HG03575 (cell line): Measurements from ENCODE around the gene SLC12A1.

ENCODE experiments used
- ATAC-seq: cut with Tn5 transposase; IDR thresholded peaks from one replicate; pipeline ENCODE4 v1.9.1; 2021; ENCODE audit not compliant: unreplicated experiment, insufficient number of reproducible peaks, low FRiP score; ENCODE audit errors: extremely low read depth

The SLC12A1 gene

DNA sequence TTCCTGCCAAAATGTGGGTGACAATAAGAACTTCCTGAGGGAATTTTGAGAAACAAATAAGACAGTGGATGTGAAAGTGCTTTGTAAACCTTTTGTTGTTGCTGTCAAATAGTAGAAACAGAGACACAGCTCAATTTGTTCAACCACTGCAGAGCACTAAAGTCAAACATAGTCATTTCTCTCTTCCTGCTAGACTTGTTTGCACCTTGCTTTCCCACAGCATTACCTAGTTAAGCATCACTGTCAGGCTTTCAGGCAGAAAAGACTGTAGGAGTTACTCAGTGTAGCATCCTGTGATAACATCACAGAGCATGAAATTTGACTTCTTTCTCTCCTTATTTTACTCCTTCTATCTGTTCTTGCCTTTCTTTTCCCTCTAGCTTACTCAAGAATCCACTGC is 27.1 kb downstream of the SLC12A1 start:
- no peak for ATAC-seq

DNA sequence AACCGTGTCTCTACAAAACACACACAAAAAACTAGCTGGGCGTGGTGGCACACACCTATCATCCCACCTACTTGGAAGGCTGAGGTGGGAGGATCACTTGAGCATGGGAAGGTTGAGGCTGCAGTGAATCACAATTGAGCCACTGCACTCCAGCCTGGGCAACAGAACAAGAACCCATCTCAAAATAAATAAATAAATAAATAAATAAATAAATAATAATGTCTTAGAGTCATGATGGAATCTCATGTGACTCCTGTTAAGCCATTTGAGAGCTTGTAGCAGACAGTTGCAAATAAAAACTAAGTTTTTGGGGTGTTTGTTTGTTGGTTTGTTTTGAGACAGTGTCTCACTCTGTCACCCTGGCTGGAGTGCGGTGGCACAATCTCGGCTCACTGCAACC is 33.2 kb downstream of the SLC12A1 start:
- no peak for ATAC-seq

DNA sequence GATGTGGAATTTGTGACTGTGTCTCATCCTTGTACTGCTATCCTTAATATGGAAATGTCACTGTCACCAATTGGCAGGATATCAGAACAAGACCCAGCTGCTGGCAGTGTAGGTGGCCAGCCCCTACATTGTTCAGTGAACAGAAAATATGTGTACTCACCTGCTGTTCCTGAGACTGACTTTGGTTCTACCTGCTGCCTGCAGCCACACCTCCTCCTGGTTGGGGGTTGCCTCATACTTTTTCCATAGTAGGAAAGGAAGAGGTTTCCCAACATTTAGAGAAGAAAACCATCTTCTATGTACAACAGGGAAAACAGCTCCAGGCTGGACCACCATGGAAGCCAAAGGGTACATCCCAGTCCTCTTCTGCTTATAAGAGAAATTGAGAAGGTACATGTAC is 35.9 kb downstream of the SLC12A1 start:
- no peak for ATAC-seq

DNA sequence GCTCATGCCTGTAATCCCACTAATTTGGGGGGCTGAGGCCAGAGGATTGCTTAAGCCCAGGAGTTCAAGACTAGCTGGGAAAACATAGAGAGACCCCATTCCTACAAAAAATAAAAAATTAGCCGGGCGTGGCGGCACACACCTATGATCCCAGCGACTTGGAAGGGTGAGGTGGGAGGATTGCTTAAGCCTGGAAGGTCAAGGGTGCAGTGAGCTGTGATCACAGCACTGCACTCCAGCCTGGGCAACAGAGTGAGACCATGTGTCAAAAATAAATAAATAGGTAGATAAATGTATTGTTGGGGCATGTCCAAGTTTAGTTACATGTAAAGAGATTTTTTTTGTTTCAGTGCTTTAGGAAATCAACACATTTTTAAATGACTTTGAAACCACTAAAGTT is 36.4 kb downstream of the SLC12A1 start:
- no peak for ATAC-seq

DNA sequence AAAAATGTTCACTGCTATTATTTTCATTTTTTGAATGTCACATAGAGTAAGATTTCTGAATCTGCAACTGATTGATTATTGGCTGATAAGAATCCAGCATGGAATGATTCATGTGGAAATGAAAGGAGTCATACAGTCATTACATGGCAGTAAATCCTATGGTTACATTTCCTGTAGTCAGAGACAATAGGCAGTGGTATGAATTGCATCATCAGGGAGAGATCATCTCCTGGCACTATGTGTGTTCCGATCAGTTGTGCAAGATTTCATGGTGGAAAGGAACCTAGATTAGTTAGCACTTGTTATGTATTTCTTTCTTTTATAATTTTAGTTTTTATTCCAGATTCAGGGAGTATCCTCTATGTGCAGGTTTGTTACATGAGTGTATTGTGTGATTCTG is 38.8 kb downstream of the SLC12A1 start:
- no peak for ATAC-seq

DNA sequence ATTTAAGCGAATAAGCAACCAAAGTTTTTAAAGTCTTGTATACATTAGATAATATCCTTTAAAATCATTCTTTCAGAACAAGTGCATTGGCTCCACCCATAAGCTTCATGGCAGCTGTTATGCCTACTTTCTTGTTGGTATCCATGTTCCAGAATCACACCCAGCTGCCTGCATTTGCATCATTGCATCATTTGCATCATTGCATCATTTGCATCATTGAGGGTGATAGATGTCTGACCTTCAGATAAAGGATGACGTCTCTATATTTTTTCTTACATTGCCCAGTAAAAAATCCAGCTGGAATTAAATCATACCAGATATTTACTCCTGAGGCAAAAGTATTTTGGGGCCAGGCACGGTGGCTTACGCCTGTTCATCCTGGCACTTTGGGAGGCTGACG is 42.3 kb downstream of the SLC12A1 start:
- no peak for ATAC-seq

DNA sequence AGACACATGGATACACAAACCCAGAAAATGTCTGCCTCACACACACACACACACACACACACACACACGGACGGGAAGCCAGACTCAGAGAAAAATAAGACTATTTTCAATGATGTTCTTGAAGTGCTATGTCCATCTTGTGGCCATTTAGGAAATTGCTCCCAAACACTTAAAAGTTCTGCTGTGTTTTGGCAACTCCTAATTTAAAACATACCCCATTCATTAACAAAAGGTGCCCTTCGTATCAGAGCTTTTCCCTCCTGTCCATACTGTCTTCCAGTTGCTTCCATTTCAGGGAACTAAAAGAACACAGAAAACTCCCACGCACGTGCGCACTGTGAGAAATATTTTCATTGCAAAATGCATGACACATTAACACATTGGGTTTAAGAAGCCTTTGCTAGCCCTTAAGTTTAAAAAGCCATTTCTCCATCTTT is 44.6 kb downstream of the SLC12A1 start:
- no peak for ATAC-seq

DNA sequence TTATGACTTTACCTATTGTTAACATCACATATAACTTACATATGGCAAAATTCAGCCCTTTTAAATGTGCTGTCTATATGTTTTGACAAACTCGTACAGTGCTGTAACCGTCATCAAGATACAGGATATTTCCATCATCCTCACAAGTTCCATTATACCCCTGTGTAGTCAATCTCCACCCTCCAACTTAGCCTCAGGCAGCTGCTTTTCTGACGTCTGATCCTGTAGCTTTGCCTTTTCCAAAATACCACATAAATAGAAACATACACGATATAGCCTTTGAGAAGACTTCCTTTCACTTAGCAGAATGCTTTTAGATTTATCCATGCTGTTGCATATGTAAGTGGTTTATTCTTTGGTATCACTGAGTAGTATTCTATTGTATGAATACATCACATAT is 47.1 kb downstream of the SLC12A1 start:
- ATAC-seq, result no peak

DNA sequence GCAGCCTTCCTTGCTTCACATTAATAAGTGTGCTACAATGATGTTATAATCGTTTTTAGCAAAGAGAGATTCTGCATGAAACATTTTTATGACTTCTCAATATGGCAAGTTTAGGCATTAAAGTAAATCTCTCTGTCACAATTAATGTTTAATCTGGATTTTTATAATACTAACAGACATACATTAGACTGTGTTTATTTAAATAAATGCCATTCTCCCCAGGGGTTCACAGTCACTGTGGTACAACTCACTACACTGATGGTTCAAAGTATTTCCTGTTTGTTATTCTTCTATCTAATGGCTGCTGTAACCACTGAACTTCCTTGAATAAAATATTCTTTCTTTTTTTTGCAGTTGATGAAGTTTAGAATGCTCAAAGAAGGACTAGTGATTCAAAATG is 59.0 kb downstream of the SLC12A1 start:
- no peak for ATAC-seq

DNA sequence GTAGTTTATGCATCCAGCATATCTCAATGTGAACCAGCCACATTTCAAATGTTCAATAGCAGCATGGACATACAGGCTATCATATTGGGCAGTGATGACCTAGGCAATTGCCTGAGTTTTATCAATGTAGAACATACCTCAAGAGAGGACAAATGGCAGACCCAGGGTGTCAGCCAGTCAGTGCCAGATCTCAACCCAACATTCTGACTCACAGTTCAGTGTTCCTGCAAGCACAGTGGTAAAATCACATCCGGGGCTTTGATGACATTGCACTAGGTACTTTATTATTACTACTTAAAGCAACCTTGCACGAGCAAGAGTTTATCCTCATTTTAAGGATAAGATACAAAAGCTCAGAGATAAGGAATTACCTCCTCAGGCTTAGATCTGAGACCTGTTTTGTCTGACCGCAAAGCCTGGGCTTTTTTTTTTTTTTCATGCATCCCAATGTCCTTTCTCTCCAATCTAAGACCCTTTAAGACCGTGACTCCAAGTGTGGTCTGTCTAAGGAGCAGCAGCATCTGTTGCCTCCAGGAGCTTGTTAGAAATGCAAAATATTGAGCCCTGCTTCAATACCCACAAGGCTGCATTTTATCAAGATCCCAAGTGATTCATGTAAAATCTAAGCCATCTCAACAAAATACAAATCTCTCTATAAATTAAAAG is 60.1 kb downstream of the SLC12A1 start:
- ATAC-seq, result no peak

DNA sequence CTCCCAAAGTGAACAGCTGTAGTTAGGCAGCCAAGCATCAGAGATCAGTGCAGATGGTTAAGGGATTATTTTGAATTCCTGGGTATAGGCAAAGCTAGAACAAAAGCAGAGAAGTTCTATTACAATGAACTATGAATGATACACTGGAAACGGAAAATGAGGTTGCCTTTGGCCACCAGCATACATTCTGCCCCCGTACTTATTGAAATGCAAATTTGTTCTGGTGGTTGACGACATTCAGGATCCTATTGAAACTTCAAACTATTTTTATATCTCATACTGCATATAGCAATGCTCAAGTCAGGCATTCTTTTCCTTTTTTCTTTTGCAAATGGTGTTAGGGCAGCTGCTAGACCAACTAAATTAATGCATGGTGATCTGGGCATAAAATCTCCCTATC is 61.7 kb downstream of the SLC12A1 start:
- ATAC-seq, result no peak

DNA sequence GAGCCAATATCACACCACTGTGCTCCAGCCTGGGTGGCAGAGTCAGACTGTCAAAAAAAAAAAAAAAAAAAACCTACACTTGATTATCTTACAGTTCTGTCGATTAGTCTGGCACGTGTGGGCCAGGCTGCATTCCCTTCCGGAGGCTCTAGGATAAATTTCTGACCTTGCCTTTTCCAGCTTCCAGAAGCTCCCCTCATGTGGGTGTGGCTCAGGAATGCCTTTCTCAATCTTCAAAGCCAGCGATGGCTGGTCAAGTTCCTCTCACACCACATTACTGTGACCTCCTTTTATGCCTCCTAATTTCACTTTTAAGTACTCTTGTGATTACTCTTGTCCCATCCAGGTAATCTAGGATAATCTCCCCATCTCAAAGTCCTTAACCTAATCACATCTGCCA is 66.9 kb downstream of the SLC12A1 start:
- no peak for ATAC-seq

DNA sequence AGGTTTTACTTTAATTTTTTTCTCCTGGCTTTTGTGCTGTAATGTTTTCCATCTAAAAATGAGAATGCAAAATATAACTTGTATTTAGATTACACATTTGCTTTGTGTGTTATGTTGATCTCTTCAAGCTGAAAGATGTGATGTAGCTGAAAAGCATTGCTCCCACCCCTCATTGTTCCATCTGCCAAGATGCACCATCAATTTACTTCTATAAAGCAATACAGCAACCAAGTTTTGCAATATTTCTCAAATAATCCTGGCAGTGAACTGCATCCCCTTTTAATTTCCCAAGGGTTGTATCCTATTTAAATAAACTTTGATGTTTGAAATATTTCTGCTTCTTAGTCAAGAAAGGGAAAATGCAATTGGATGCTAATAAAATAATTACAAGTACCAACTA is 72.6 kb downstream of the SLC12A1 start:
- ATAC-seq, result no peak

DNA sequence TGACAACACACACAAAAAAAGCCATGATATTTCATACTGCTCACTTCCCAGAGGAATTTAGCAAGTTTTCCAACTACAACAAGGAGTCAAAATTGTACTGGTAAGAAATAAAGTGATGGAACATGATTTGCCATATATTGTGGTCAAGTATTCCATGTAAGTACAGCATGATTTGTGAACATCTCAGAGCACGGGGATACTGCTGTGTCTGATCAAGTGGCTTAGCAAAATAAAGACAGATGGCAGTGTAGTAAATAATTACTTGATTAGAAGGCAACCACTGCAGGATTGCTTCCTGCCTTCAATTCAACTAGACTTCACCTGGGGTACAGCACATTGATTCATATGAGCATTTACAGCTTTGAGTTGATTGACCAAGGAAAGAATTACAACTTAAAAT is 73.5 kb downstream of the SLC12A1 start:
- ATAC-seq, result no peak

DNA sequence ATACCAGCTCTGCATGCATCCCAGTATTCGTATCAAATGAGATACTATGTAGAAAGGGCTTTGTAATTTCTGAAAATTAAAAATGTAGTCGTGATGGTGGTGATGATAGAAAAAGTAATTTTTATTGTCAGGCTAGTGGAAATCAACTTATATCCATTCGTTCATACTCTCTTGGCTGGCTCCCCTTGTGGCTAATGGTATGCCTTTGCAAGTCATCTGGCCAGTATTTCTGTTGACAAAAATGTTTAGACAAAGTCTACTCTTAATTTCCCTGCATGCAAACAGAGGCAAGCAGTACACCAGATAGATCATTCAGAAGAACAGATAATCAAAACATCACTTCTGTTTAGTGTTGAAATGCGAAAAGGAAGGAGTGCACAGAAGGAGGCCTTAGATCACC is 75.6 kb downstream of the SLC12A1 start:
- no peak for ATAC-seq

DNA sequence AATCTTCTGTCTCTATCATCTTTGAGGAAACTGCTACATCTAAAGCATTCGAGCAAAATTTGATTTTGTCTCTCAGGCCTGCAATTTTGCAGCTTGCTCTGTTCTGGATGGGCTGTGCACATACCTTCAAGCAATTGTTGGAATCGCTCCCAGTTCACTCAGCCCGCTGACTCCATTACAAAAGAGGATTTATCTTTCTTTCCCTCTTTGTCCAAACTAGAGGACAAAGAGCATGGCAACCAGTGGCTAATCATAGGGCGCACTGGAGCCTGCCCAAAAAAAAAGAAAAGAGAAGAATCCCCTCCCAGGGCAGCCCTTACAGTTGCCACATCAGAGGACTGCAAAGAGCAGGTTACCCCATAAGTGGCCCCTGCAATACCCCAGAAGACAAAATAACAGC is 76.1 kb downstream of the SLC12A1 start:
- ATAC-seq, result no peak

DNA sequence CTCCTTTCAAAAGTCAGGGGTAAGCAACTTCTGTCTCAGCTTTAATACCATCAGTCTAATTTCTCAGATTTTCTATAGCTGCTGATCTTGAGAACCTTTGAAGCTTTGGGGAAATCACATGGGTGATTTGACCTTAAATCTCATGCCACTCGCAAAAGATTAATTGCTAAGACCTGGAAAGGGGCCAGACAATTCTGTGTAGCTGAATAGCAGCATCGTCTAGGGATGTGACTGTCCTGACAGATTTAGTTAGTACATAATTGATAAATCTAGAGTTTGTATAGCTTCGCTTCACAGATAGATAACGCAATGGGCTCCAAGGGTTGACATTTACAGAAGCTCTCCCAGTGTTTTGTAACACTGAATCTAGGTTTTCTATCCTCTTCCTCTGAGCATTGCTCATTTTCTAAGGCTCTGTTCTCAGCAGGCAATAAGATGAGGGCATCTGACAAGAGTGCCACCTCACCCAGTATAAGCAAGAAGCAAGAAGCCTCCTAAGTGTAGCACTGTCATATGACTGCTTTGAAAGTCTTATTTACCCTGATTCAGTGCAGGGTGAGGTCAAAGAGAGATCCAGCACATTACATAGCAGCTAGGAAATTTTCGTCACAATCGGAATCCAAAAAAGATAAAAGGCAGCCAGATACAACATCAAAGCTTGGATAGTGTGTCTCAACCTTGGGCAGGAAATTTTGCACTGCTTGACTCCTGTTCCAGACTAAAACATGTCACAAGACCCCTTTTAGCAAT is 77.5 kb downstream of the SLC12A1 start:
- ATAC-seq, result no peak

DNA sequence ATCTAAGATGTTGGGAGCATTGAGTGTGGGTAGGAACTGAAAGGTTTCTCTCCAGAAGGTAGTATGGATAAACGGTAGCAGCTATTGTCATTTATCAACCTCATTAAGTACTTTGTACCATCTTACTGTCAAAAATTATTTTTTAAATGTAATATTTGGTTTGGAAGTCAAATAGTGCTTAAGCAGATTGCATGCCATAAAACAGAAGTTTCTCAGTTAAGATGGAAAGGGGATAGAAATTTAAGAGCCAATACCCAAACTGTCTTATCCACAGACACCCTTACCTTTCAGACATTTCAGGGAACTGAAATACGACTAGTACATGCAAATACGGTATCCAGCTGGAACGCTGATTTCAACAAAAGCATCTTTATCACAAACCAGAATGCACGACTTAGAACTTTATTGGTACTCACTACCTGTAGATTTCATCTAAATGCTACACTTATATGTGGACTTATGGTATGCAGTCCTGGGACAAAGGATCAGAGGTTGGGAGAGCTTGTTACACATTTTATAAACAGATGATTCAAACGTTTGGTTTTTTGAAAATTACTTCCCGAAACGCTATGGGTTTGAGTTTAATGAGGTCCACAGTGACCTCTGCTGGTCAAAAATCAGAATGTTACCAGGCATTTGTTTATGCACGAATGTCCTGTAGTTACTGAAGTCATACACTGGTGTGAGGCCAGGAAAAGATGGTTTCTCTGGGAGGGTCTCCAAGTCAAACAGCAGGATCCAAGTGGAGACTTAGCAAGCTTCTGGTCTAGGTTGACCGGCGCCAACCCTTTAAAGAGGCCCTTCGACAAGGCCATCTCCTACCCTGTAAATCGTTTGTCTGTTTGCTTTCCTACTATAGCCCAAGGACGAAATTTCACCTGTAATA is 79.5 kb downstream of the SLC12A1 start:
- no peak for ATAC-seq

DNA sequence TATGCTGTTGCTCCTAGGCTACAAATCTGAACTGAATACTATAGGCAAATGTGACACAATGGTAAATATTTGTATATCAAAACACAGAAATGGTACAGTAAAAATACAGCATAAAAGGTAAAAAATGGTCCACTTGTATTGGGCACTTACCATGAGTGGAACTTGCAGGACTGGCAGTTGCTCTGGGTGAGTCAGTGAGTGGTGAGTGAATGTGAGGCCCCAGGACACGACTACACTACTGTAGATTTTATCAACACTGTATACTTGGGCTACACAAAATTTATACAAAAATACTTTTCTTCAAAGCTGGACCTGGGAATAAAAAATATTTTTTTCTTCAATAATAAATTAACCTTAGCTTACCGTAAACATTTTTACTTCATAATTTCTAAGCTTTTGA is 83.5 kb downstream of the SLC12A1 start:
- ATAC-seq, result no peak

DNA sequence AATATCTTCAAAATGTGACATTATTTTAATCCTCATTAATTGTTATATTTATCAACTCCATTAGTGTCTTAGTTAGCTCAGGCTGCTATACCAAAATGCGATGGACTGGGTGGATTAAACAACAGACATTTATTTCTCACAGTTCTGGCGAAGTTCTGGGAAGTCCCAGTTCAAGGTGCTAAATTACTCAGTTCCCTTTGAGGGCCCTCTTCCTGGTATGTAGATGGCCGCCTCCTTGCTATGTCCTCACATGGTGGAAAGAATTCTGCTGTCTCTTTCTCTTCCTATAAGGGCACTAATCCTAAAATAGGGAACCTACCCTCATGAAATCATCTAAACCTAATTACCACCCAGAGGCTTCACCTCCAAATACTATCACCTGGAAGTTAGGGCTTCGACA is 86.4 kb downstream of the SLC12A1 start:
- ATAC-seq, result no peak
